Measurements from ENCODE around the gene FCRL4.

Gene FCRL4

DNA sequence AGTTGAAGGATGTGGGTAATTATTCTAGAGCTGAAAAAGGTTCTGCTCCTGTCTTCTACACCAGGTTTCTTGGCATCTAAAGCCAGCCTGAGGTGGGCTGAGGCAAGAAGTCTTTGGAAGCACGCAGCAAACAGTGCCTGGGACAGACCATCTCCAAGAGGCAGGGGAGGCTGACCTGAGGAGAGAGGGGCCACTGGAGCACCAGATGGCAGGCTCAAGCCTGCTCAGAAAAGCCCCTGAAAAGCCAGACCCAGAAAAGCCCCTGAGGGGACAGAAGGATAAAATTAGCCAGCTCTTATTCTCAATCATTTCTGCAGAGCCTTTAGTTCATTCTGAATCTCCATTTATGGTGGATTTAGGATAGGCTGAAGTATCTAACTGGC, 17.1 kb downstream of the FCRL4 start:
- DNase-seq (ENCODE audit: extremely low read depth, low read depth): no peak
- TF ChIP-seq, protein P1, sequence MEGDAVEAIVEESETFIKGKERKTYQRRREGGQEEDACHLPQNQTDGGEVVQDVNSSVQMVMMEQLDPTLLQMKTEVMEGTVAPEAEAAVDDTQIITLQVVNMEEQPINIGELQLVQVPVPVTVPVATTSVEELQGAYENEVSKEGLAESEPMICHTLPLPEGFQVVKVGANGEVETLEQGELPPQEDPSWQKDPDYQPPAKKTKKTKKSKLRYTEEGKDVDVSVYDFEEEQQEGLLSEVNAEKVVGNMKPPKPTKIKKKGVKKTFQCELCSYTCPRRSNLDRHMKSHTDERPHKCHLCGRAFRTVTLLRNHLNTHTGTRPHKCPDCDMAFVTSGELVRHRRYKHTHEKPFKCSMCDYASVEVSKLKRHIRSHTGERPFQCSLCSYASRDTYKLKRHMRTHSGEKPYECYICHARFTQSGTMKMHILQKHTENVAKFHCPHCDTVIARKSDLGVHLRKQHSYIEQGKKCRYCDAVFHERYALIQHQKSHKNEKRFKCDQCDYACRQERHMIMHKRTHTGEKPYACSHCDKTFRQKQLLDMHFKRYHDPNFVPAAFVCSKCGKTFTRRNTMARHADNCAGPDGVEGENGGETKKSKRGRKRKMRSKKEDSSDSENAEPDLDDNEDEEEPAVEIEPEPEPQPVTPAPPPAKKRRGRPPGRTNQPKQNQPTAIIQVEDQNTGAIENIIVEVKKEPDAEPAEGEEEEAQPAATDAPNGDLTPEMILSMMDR (IDR thresholded peaks at IDR 0.05; ENCODE audit: low read depth, low read length): no peak

DNA sequence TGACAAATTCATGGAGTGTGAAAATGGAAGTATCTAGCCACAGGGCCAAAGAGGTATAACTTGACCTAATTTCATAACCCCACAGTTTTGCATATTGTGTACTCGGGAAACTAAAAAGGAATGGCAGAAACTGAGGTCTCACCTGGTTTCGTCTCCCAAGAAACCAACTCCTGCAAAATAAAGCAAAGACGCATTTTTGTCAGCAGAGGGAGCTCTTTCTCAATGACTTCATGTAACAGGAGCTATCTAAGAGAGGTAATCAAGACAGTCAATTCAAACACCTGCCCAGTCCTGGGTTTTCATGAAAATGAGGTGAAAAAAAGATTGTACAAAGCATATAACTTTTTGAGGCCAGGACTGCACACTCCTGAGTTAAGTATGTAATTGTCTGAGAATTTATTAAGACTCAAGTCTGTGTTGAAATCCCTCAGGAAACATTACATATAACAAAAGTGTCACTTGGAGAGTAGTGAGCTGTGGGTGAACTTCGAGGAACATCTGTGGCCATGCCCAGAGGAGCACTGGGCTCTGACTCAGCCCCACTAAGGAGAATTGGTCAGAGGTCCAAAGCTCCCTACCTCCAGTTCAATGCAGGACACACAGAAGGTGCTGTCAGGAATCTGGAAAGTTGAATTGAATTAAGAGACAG, 17.6 kb downstream of the FCRL4 start:
- TF ChIP-seq, protein P1 (IDR thresholded peaks at IDR 0.05; ENCODE audit: low read depth, low read length): peak; percentile 55
- DNase-seq (ENCODE audit: extremely low read depth, low read depth): peak; percentile 10

DNA sequence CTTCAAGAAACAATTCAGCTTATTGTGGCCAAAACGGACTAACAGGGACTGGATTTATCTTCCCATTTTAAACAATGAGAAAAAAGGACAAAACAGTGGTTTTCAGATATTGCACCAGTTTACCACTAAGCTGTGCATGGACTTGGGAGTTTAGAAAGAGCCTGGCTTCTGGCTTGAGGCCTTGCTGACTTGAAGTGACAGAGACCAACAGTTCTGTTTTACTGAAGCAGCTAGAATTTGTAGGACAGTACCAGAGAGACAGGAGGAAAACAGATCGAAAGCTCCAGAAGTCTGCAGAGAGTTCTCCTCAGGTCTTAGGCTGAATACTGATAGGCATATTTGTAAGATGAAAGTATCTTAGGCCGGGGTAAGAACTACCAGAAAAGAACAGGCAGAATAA, 20.5 kb downstream of the FCRL4 start:
- TF ChIP-seq, protein P1 (IDR thresholded peaks at IDR 0.05; ENCODE audit: low read depth, low read length): no peak

DNA sequence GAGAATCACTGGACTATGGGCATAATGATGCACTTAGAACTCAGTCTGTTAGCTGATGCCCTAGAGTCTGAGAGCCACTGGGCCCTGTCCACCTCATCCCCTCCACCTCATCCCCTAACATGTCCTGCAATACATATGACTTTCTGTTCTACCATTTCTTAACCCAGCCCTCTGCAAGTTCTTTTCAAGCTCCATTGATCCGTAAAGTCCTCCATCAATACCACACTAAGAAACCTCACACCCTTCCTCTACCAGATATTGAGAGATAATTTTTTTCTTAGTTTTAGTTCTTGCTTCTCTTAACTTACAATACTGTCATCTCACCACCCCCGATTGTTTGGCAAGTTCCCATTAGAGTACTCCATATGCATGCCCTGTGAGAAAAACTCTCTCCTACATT, 22.1 kb downstream of the FCRL4 start:
- TF ChIP-seq, protein P1 (IDR thresholded peaks at IDR 0.05; ENCODE audit: low read depth, low read length): no peak
- no peak for DNase-seq (ENCODE audit: extremely low read depth, low read depth)

More for the DNA sequence above, 20.5 kb downstream of the FCRL4 start:
- no peak for DNase-seq (ENCODE audit: extremely low read depth, low read depth)

DNA sequence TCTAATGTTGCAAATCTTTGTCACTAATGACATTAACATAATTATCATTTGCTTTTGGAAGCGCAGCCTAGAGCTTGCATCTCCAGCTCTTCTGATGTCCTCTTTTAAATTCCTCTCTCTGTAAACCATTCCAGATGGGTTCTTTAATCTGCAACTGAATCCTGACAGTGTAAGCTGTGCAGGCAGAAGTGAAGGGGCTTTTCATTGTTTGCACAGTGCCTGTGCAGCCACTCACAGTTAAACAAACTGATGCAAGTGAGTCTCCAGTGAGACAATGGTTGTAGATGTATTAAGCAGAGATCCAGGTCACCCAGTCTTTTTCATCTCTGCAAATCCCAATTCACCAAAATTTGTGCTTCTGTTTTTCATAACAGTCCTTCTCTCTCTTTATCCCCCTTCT, 23.0 kb downstream of the FCRL4 start:
- TF ChIP-seq, protein P1 (IDR thresholded peaks at IDR 0.05; ENCODE audit: low read depth, low read length): no peak
- DNase-seq (ENCODE audit: extremely low read depth, low read depth): no peak

DNA sequence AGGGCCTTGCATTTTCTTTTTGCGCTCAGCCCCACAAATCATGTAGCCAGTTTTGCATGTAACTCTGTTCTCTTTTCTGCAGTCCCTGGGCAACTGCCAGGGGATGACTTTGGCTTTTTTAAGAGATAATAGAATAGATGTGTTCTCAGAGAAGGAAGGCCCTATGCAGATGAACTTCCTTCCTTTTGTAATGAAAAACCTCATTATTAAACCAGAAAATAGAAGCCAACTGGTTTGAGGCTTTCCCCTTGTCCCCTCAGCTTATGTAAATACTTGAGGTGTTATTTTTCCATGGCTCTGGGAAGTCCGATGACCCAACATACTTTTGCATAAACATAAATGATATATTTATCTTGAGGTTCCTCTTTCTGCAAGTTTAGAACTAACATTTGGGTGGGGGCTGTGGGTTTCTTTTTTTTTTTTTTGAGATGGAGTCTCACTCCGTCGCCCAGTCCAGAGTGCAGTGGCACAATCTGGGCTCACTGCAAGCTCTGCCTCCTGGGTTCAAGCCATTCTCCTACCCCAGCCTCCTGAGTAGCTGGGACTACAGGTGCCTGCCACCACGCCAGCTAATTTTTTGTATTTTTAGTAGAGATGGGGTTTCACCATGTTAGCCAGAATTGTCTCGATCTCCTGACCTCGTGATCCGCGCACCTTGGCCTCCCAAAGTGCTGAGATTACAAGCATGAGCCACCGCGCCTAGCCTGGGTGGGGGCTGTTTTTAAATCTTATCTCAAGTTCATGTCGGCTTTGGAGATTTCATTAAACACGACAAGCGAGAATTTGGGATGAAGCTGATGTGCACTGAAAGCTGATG, 31.2 kb downstream of the FCRL4 start:
- TF ChIP-seq, protein P1 (IDR thresholded peaks at IDR 0.05; ENCODE audit: low read depth, low read length): no peak
- no peak for DNase-seq (ENCODE audit: extremely low read depth, low read depth)

DNA sequence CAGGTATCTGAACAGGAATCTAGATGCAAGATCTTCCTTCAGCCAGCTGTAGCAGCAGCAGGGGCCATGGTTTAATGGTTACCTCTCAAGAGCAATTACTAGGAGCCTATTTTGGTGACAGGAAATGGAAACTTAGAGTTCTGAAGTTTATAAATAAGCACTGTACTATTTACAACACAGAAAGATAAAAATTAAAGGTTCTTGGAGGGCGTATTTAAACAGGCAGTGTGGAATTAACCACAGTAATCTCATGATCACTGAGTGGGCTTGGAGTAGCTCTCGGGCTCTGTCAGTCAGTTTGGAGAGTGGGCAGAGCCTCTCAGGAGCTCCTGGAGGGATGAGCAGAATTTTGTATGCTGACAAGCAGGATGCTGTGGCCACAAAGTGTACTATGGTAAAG, 35.4 kb downstream of the FCRL4 start:
- TF ChIP-seq, protein P1 (IDR thresholded peaks at IDR 0.05; ENCODE audit: low read depth, low read length): no peak
- no peak for DNase-seq (ENCODE audit: extremely low read depth, low read depth)

Data from AG09319 (cell line).